HG03039 (cell line): ENCODE measurements around the gene EPHA6.

Source experiments
- ATAC-seq: cut with Tn5 transposase; IDR thresholded peaks from one replicate; pipeline ENCODE4 v1.9.1; 2021; ENCODE audit warnings: mild to moderate bottlenecking, moderate library complexity; ENCODE audit not compliant: unreplicated experiment

EPHA6 gene

GRCh38 chr3:97148931-97149330 lies 334.5 kb downstream of the EPHA6 start:
- no peak for ATAC-seq

DNA sequence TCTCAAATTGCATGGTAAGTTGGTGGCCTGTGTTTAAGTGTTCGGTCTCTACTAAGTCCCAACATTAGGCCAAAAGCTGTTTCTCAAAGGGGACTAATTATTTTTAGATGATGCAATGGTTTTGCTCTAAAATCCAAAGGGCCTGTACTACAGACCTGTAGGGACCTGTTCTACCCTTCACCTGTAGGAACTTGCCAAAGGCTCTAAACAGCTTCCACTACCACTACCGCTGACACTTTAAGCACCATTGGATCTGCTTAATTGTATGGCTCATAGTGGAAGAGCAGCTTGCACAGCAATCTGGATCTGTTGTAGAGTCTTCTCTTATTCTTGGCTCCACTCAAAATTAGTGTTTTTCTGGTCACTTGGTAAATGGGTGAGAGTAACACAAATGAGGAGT lies 346.8 kb downstream of the EPHA6 start:
- no peak for ATAC-seq

GRCh38 chr3:97177242-97177641 lies 362.8 kb downstream of the EPHA6 start:
- ATAC-seq: no peak

GRCh38 chr3:97181704-97182103 lies 367.3 kb downstream of the EPHA6 start:
- ATAC-seq: no peak

- ATAC-seq: no peak
Observed at GRCh38 chr3:97187771-97188170, 373.4 kb downstream of the EPHA6 start.

DNA sequence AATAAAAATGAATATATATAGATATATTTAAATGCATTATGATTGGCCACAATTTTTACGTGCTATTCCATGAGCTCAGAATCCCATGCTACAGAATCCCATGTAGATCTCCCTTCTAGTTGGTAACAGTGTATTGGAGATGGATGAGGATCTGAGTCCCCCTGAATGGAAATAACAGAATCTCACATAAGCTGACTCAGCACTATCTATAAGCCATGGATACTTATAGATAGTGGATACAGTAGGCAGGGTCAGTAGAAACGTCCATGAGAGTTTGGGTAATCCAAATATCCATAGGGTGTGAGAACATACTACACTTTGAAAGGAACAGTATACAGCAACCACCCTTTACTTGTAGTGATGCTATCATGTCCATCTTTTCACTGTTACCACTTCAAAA lies 375.4 kb downstream of the EPHA6 start:
- ATAC-seq: no peak

DNA sequence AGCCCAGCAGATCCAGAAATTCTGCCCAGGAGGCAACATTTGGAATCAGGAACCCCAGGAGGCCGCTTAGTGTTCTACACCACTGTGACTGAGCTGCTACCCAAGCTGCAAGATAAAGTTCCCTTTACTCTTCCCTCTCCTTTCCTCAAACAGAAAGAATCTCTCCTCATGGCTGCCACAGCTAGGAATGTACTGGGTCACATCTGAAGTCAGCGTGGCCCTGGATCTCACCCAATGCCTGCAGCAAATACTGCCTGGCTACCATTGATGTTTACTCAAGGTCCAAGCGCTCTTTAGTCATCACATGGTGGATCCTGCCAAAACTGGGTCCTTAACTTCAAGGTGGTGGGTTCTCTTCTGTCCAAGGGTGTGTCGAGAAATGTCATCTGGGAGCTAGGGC lies 382.7 kb downstream of the EPHA6 start:
- ATAC-seq: no peak

GRCh38 chr3:97197830-97198229 lies 383.4 kb downstream of the EPHA6 start:
- no peak for ATAC-seq

DNA sequence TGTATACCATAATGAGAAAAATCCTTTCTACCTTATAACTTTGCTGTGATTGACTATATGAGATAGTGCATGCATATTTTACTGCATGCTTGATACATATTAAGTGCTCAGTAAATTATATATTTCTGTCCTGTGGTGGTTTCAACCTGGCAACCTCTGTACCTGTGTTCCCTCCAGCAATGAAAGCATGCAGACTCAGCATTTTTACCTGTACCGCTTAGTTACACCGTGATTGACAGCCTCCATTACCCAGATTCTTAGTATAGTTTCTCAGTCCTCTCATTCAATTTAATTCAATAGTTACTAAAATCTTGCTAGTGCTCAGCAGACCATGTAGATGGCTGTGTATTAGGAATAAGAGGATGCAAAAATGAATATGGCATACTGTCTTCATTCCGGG lies 386.0 kb downstream of the EPHA6 start:
- ATAC-seq: no peak

- no peak for ATAC-seq
Observed at GRCh38 chr3:97201814-97202213, 387.4 kb downstream of the EPHA6 start.

DNA sequence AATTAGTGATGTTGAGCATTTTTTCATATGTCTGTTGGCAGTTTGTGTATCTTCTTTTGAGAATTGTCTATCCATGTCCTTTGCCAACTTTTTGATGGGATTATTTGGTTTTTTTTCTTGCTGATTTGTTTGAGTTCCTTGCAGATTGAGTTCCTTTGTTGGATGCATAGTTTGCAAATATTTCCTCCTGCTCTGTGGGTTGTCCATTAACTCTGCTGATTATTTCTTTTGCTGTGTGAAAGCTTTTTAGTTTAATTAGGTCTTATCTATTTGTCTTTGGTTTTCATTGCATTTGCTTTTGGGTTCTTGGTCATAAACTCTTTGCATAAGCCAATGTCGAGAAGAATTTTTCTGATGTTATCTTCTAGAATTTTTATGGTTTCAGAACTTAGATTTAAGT lies 414.6 kb downstream of the EPHA6 start:
- ATAC-seq: no peak

DNA sequence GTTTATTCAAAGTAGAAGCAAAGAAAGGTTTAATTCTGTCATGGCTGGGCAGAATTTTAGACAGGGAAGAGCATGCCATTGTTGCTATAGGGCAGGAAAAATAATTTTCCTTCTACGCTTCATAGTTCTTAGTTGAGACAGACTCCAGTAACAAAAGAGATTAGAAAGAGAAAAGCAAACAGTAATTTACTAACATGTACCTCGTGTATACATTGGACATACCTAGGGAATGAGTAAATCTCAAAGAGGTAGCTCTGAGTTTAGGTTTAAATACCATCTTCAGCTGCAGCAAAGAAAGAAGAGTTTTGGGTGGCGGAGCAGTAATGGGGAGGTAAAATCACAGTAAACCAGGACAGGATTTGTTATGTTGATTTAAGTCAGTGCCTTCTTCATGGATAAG lies 416.1 kb downstream of the EPHA6 start:
- ATAC-seq: no peak

GRCh38 chr3:97232393-97233034 lies 418.1 kb downstream of the EPHA6 start:
- no peak for ATAC-seq

- no peak for ATAC-seq
Observed at GRCh38 chr3:97235179-97235578, 420.8 kb downstream of the EPHA6 start.

- ATAC-seq: no peak
Observed at GRCh38 chr3:97235611-97236315, 421.4 kb downstream of the EPHA6 start.

DNA sequence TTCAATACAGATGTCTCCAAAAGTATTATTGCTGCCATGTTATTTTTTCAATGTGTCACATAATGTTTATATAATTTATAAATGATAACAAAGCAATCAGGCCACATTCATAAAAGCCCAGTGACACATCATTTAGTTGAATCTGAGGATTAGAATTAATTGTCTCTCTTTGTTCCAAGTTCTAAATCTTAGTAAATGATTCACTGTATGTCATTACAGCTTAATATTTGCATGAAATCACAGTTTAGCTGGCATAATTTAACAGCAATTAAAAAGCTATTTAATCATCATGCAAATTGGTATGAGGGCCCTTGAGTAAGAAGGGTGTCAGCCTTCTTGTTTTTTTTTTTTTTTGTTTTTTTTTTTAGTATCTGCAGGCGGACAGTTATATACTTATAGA lies 427.0 kb downstream of the EPHA6 start:
- ATAC-seq: no peak

DNA sequence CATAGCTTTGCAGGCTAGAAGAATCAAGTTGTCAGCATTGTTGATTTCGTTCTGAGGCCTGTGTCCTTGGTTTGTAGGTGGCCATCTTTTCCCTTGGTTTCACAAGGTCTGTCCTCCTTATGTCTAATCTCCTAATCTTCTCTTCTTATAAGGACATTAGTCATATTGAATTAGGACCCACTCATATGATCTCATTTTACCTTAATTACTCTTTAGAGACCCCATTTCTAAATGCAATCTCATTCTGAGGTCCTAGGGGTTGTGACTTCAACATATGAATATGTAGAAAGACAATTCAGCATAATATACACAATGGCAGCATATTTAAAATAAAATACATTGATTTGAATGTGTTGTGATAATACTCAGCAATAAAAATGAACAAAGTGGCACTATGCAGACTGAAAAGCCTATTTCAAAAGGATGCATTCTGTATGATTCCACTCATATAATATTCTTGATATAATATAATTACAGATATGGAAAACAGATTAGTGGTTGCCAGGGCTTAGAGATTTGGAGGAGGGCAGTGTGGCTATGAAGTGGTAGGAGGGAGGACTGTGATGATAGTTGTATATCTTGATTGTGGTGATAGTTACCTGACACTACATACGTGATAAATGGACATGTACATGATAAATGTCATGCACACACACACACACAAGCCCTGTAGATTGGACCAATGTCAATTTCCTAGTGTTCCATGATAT lies 431.0 kb downstream of the EPHA6 start:
- no peak for ATAC-seq

DNA sequence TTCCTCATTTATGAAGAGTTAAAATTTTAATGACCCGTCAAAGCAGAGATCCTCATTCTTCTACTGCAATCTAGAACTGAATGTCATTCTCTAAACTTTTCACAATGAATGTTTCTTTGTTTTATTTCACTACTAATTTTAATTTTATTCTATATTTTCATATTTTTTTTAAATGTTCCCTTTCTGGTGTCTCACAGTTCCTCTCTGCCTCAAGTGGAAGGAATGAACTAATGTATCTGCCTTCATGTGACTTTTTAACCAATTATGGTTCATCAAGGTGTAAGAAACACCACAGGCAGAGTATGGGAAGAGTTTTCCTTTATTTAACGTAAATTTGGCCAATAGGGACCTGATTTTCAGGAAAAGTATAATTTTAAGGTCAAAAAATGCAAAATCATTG lies 441.7 kb downstream of the EPHA6 start:
- no peak for ATAC-seq

DNA sequence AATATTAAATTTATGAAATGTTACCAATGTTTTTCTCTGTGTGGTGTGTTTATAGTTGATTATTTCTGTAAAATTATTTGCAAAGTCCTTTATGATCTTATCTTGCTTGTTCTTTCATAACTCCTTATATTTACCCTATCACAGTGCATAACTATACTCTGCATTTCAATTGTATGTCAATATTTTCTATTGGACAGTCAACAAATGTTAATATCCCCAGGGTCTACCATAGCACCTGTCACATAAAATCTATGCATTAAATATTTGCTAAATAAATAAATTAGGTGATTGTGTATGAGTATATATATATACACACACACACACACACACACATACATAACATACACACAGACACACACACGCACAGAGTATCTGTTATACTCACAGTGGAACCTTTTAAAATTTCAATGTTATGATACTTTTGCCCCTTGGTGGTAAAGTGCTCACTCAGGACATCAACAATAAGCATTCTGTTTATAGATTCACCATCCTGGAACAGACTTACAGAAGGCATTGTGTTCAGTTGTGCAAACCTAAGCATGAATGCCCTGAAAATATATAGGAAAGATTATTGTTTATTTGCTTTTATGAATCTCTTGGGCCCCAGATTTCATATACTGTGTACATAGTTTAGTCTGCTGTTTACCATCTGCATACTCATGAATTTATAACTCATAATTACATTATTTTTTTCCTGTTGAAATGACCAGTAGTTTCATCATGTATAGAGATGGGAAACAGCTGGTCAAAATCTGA lies 443.7 kb downstream of the EPHA6 start:
- no peak for ATAC-seq

DNA sequence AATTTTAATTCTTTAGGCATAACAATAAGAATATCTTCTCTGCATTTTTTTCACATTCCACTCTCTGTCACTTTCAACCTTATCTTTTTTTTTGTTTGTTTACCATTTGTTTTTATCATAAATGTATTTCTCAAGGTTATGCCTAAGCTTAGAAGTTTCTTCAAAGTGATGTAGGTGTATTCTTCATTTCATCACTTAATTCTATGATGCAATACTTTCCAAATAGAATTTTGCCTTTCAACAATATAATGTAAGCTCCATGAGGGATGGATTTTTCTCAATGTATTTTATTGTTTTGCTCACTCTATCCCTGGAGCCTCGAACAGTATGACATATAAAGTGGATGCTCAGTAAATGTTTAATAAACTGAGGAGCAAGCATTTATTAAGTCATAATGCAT lies 444.9 kb downstream of the EPHA6 start:
- no peak for ATAC-seq

GRCh38 chr3:97264180-97264579 lies 449.8 kb downstream of the EPHA6 start:
- ATAC-seq: no peak
